HCEC 1CT (cell line): ENCODE data around the gene FERD3L.

ENCODE experiments used
- DNase-seq: peaks from one replicate; pipeline ENCODE4 v3.0.0-alpha.2; 2017

The FERD3L gene

DNA sequence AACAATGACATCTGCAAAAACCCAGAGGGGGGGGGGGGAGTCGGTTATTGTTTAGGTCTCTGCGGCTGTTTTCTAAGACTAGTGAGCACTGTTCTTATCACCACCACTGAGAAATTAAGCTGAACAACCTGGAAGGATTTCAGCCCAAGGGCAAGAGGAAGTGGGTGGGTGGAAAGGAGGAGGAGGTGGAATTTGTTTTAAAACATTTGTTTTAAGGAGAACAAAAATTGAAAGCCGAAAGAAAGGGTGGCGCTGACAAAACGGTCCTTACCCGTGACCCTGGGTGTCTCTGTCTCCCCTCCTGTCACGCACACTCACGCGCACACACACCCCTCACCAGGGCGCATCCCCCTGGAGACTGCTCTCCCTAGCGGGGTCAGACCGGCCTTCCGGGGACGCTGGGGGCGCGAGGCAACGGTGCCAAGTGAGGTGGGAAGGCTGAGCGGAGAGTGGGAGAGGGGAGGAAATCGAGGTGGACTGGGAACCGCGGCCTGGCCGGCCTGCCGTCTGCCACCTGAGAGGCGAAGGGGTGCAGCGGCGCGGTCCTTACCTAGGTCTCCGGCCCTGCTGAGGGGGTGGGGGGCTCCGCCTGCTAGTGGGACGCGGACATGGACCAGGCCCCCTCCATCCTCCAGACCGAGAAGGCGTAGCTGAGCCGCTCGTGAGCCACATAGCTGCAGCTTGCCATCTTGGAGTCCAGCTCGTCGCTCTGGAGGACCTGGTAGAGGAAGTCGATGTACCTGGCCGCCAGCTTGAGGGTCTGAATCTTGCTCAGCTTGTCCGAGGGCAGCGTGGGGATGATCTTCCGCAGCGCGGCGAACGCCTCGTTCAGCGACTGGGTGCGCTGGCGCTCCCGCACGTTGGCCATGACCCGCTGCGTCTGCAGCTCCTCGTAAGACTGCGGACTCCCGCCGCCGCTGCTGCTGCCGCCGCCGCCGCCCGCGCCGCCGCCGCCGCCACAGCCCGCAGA is 28.8 kb downstream of the FERD3L start:
- DNase-seq, result peak; percentile 23

DNA sequence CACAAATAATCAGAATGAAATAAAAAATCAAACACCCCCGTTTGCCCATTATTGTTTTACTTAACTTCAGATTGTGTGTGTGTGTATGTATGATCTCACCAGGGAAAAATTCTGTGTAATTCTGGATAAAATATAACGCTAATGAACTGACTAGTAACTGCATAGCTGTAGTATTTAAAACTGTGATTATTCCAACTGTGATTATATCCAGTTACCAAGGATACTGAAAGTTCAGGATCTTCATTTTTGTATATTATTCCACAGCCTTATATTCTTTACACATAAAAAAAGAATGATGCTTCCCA is 30.7 kb downstream of the FERD3L start:
- DNase-seq, result no peak

DNA sequence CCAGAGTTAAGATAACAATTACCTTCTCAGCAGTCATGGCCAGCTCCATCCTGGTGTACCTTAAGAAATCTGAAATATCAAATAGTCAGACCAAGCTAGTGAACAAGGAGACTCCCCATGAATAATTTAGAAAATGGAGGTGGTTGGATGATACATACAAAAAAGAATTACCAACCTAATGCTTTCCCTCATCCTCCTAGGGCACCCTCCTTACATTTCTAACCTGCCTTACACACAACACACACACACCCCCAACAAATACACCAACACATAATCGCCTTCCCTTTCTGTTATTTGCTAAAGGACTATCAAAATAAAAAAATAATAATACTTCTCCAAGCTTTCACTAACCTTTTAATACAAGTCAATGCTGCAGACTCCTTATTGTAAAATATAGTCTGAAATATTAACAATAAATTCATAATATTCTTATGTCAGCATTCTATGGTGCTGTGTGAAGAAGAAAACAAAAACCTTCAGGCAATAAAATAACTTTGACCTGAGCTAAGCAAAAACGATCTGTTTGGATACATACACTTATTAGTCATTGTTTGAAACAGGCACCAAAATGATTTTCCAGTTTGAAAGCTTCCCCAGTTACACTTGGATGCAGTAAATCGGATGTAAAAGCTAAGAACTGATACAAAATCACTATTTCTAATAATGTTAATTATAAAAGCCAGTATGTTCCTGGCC is 31.2 kb downstream of the FERD3L start:
- peak; percentile 70 for DNase-seq

DNA sequence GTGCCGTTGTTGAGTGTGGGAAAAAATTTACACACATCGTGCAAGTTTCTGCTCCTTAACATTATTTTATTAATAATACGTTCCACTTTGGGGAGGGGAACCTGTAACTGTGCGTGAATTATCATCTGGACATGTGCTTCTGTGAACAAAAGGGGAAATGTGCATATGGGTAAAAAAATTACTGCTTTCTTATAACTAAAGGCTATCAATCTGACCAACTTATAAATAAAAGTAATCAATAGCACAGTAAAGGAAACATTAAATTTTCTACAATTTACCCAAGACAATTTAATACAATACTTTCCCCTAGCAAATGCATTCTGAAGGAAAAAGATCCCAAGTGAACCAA is 32.2 kb downstream of the FERD3L start:
- DNase-seq, result no peak

DNA sequence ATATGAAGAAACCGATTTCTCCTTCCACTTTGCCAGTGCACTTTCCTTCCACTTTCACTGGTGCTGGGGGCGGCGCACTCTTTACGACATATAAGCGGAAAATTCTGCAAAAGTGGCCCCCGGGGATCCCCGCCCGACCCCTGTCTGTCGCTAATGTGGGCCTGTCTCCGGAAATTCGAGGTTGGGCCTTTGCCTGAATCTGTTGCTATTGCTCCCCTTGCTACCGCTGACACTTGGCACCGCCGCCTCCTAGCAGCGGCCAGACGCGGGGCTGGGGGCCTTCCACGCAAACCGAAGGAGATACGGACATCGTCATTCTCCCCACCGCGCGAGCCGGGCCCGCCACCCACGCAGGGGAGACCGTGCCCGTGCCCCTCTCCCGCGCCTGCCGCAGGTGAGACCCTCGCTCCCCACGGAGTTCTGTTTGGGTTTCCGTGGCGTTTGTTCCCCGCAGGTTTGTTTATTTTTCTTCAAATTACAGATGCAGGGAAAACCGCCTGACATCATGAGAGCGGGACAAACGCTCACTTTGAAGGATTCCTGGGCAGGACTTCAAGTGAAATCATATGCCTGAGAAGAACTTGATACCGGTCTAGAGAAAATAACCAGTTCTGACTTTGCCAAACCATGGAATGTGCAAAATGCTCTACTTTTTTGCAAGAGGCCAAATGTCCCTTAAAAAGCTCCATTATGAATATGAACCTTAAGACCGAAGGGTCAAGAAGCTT is 32.8 kb downstream of the FERD3L start:
- DNase-seq, result no peak

DNA sequence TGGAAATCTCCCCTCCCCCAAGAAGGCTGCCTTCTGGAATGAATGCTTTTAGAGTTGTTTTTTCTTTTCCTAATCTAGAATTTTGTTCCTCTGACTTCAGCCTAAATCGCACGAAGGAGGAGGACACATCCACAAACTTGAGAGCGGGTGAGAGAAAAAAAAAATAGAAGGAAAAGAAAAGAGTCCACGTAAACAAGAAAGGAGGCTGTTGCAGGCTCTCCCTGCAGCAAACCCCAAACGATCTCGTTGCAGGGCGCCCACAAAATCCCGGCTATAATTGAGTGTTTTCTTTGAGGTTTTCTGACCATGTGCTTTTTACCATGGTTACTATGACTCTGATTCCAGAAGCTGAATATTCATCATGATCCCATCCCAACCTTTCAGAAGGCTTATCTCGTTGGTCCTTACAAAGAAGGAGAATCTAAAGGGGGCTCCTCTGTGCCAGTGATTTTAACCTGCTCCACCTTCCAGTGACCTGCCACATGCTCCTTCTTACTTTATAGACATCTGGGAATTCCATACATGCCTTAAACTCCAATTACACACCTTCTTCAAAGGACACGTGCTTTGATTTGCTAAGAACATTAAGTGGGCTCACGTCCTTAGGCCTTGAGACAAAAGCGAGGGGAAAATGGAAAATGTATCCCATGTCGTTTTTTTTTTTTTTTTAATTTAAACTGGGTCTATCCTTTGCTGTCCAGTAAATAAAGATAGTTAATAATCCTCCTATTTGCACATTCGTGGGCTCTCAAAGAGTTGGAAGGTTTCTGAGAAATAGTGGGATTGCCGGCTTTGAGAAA is 33.5 kb downstream of the FERD3L start:
- DNase-seq, result no peak

DNA sequence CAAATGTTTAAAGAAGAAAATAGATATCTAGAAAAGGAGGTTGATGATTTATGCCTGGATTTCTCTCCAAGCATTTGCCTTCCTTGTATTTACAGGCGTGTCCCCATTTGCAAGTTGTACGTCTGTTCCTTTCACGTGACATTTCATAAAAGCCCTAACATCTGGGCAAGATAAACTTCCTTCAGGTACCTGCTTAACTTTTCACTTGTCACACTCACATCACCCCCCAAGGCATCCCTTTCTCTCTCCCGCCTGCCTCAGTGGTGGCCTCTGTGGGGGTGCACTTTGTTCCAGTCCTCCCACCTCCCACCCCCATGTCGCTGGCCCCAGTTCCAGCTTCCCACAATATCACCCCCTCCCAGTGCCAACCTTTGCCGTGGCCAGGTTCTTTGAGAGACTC is 34.4 kb downstream of the FERD3L start:
- no peak for DNase-seq

DNA sequence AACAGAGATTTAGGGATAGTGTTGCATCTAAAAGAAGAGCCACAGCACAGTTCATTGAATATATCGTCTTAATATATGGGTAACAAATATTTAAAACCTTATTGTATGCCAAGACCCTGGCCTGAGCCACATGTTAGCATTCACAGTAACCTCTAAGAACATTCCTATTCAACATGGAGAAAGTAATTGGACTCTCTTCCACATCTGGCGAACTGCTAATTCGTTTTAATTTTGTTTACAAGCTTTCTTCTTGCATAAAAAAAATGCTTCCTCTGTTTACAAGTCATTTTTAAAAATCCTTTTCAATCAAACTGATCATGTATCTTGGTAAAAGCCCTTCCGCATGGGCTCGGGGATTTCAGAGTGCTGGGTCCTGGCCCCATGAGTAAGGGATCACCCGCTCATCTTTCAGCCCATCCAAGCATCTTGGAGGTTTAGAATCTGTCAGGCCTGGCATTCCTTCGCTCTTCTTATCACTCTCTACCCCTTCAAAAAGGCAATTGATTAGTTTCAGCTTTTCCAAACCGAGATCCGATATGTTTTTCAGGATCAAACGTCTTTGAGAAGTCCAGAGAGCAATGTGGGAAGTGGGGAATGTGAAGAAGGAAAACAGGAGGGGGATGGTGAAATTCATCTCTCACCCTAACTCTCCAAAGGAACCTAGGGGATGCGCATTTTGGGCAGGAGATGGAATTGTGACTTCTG is 35.0 kb downstream of the FERD3L start:
- DNase-seq, result no peak

DNA sequence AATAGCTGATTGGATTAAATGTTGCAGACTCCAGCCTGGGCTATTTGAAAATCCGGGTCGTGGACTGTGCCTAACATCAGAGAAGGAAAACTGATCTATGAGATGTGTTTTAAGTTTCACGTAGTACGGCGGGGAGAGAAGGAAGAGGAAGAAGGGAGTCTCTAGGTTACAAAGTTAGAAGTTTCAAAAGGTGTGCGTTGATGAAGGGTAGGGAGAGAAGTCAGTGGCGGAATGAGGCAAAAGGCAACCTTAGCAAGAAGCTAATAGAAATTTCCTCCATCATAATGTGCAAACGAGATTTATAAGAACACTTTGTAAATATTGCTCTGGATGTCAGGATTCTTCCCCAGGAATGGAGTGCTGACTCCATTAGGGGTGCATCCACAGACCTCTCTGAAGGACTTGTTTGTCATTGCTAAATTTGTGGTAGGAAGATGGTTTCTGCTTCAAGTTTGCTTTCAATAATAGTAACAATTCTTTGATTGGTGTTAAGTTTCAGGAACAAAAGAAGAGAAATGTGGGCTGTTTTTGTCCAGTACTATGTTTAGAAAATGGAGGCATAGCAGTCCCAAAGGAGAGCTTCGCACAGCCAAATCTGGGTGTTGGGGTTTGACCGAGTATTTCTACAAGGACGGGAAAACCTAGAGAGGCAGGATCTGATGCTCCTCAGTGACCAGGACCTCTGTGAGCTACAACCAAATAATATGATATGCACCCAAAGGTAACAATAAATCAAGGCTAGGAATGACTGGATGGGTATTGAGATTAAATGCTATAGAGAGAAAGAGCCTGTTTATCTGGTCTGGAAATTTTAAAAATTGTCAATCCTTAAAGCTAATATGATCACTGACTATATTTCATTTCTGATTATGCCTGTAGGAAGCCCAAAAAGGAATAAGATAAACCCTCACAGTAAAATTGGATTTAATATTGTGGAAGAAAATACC is 35.9 kb downstream of the FERD3L start:
- DNase-seq, result no peak

DNA sequence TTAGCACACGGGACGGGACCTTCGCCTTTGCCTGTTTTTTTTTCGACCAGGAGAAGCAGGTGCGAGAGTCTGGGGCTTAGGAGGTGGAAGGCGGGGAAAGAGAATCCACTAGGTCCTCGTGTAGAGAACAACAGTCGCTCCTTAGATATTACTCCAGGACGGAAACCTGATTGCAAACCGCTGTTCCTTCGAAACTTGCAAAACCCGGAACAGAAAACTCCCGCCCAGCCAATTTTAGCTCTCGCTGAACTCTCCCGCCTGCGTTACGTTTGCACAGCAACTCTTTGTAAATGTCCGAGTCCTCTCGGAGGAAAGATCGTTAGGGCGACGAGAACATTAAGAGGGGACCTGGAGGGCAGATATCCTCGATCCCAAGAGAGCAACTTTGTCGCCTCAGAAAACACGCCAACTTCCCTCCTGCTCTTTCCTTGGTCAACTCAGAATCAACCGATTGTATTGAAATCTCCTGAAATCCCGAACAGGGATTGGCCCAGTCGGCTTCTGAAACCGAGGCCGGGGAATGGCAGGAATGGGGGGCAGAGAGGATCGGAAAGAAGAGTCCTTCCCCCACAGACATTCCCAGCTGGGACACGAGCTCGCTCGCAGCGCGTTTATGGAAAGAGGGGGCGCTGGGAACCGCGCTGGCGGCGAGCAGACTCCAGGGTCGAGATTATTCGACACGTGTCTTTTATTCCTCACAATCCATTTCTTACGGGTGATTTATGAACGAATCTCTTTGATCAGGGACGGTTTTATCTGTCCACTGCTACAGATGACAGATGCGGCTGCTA is 37.7 kb downstream of the FERD3L start:
- DNase-seq, result peak; percentile 76

DNA sequence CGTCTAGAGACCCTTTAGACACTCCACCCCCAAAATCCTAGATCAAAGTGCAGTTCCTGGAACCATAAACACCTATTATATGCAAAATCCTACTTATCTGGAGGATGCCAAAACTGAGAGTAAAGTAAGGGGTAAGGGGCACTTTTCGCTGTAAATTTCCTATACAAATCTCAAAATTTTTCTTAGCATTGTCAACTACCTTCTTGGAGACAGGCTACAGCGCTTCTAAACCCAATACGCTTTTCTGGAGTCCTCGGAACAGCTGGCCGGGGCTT is 38.2 kb downstream of the FERD3L start:
- DNase-seq, result no peak

DNA sequence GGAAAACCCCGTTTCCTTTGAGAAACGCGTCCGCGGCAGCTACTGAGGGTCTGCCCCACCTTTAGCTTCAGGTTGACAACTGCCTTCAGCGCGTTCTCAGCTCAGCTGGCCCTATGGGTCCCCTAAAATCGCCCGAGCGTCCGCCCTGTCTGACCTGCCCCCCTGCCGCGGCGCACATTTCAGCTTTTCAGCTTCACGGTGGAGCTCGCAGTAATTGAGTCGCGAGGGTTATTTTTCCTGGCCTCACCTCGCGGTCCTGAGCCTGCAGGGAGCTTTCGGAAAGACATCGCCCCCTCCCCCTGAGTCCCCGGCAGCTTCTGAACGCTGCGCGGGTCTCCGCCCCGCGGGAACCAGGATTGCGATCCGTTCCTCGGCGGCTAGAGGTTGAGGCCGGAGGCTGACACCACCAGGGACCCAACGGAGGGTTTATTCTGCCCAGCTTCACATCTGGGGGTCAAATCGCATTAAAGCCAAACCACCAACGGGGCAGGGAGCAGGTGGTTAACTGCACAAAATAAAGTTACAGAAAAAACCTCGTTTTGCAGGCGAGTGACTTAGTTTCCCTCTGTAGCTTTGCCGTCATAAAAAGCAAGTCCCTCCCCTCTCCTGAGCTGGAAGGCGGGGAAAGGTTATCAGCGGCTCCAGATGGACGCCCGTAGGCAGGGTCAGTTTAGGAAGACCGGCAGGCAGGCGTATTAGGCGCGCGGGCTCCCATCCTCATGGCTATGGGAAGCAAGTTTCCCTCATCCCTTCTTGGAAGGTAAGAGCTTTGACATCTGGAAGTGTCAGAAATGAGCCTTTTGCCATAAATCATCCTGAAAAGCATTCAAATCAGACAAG is 38.8 kb downstream of the FERD3L start:
- peak; percentile 37 for DNase-seq

DNA sequence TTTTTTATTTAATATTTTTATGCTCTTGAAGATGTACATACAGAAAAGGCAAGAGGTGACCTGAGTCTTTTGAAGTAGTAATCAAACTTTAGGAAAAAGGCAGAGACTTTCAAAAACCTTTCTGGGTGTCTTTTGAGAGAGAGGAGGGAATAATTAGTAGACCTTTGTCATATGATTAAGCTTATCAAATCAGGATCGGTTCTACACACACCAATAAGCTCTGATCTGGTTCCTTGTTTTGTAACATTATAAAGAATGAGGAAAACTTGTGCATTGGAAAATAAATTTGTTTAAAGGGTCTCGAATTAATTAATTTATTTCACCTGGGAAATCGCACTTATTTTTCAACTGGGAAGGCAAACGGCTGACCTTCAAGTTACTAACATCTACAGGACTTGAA is 39.7 kb downstream of the FERD3L start:
- no peak for DNase-seq

DNA sequence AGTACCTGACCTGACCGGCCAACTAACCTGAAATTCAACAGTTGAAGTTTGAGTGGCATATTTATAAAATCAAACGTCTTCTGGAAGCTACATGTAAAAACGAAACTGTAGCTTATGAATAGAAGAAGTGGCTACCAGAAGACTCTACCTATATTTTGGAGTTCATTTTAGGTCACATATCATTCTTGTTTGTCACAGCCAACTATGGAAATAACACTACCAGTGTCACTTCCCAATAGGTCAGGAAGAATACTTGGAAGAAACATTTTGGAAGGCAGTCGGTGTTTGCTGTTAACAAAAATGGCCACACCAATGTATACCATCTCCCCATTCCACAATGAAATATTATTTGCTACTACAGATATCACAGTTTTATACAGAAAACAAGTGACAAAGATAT is 40.4 kb downstream of the FERD3L start:
- DNase-seq, result no peak

DNA sequence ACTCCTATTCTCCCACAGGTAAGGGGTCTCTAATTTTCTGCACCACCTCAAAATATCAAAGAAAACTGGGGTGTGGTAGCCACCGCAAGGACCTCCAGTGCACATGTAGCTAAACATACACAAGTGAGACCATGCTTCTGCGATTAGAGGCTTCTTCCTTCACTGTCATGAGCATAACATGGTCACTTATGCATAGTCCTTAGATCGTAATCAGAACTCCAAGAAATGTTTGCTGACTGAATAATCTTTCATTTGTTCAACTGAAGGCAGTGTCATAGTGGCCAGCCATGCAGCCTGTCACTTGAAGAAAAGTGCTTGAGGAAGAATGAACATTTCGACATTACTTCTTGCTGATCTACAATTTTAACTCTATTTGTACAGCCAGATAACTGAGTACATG is 42.3 kb downstream of the FERD3L start:
- no peak for DNase-seq

DNA sequence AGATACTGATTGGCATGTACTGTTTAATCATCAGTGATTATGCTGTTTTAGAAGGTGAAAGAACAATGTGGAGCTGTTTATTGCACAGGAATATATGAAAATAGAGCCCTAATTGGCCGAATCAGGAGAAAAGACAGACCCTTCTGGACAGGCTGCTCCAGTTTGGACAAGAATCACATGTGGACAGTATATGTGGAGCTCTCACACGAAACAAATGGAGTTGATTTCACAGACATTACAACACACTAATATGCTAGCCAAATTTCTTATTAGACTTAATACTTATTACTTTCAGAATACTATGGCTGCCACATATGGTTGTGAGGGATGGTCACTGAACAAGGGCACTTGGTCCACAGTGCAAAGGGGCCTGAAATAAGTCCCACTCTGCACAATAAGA is 43.3 kb downstream of the FERD3L start:
- DNase-seq, result no peak

DNA sequence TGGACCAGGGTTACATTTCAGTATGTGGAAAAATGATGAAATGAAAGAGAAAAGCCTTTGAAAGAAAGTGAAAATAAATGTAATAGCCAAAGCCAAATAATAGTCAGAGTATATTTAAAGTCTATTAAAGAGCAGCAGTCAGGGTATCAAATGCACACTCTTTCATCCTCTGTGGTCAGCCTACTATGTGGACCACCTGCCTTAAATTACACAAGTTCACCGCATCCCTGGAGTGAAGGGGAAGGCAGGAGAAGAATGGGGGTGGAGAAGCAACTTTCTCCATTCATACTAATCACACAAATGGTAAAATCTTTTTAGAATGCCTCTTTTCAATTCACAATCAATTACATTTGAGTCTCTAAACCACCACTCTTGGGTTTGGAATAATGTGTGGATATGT is 43.7 kb downstream of the FERD3L start:
- no peak for DNase-seq

DNA sequence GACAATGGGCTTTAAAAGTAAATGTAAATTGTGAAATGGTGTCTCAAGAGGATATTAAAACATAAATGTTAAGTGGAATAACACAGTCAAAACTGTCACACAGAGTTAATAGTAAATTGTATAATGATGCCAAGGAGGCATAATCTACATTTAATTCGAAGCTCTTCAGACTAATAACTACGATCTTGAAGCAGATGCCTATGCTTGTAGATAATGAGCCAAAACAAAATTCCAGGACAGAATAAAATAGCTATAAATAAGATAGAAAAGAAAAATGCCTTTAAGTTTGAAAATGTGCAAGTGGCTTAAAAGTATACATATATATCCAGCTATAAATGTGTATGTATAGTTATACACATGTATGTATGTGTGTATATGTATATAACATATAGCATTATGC is 45.3 kb downstream of the FERD3L start:
- no peak for DNase-seq

DNA sequence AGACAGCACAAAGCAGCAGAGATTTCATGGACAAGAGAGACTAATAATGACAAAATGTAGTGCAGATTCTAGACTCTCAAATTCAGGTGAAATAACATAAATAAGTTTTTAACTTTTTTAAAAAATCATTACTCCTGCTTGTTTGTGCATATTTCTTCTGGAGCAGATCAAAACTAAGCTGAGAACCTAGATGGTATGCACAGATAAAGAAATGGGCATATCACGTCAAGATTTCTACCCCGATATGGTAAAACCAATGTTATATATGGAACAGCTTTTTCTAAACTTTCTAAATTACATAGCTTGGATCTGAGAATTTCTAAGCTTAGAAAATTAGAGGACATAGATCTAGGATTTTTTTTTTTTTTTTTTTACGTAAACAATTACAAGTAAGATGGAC is 46.0 kb downstream of the FERD3L start:
- DNase-seq, result no peak

DNA sequence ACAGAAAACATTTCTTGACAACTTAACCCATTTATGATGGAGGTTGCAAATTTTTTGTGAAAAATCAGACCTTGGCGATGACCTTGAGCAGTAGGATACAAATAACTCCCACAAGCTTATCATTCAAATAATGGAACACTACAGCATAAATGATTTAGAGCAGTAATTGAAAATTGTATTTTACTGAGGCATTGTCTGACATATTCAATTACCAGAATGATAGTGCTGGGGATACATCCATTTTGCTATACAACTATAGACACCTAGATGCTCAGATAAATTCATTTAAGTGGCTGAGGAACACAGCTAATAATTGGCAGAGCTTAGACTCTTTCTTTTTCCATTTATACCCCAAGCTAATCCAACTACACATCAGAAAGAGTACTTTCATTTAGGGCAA is 46.7 kb downstream of the FERD3L start:
- DNase-seq, result no peak
